HS-5 (cell line): ENCODE data around the gene LZTS3.
"Not testable (repeated sequence)": the region's sequence is repeated elsewhere in the genome, so short reads cannot be mapped to it uniquely, and the experiment has no call there.

ENCODE experiments used
- DNase-seq: peaks from one replicate; pipeline ENCODE4 v3.0.0-alpha.2; 2012; ENCODE audit warnings: low read depth

LZTS3 gene

DNA sequence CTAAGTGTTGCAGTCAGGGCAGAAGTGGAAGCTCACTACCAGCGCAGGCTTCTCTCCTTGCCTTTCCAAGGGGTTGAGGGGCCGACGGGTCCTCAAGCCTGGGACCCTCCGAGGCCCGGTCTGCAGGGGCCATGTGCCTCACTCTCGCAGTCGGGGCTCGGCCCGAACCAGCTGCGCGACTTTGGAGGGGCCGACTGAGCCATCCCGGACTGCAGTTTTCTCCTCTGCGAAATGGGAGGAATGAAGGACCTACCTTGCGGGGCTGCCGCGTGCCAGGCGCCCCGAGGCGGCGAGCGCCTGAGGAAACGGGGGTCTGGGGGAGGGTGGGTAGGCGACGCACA lies 5.6 kb downstream of the LZTS3 start:
- no peak for DNase-seq

DNA sequence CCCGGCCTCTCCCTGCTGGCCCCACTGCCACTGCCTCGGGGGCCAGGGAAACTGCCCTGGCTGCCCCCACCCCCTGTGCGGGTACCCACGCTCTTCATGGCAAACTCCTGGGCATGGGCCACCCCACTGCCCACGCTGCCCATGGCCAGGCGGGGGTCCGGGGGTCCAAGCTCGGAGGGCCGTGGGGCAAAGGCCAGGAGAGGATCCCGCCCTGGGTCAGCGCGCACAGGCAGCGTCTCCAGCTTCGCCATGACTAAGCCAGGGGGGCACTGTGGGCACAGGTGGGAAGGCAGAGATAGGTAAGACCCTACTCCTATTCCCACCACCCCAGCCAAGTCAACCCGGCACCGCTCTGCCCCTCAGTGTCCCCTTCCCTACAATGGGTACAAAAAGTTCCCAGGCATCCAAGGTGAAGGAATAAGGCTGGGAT lies 6.4 kb downstream of the LZTS3 start:
- no peak for DNase-seq

DNA sequence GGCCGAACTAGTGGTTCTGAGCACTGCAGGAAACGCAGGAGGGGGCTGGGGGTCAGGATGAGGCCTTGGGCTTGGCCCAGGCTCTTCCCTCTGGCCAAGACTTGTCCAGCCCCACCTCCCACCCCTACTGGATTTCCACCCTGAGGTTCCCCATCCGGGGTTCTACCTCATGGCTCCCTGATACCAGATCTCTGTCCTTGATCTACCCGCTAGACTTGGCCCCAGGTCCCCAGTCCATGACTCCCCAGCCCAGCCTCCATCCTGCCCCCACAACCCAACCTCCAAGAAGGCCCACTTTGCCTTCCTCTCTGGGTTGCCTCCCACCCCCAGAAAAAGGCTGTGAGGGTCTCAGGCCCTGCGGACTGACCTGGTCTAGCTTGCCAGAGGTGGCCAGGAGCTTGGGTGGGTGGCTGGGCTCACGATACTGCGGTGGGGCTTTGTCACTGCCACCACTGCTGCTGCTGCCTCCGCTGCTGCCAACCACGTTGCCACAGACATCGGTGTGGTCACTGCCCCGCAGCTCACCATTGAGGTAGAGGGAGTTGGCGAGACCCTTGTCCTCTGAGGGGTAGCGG lies 6.9 kb downstream of the LZTS3 start:
- DNase-seq: no peak

DNA sequence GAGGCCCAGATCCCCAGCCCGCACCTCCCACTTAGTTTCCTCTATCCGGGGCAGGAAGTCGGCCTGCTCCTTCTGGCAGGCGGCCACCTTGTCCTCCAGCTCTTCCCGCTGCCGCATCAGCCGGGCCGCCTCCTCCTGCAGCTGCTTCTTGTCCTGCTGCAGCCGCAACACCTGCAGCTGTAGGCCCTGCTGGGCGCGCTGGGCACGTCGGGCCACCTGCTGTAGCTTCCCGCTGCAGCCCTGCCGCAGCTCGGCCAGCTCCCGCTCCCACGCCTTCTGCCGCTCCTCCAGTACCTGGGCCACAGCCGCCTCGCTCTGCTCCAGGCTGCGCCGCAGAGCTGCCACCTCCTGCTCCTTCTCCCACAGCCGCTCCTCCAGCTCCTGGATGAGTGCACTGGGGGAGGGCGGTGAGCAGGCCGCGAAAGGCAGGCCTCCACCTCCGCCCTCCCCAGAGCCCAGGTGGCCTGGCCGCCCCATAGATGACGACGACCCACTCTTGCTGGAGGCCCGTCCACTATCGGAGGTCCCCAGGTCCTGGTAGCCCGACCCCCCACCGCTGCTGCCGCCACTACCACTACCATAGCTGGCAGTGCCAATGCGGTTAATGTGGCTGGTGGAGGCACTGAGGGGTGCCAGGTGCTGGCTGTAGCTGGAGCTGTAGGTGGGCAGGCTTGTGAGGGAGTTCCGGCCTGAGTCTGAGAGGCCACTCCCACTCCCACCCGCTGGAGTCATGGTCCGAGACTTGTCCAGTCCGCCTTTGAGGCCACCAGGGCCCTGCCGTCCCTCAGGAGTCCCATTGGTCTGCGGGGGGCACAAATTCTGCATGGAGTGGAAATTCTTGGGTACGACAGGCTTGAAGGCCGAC lies 7.6 kb downstream of the LZTS3 start:
- no peak for DNase-seq

DNA sequence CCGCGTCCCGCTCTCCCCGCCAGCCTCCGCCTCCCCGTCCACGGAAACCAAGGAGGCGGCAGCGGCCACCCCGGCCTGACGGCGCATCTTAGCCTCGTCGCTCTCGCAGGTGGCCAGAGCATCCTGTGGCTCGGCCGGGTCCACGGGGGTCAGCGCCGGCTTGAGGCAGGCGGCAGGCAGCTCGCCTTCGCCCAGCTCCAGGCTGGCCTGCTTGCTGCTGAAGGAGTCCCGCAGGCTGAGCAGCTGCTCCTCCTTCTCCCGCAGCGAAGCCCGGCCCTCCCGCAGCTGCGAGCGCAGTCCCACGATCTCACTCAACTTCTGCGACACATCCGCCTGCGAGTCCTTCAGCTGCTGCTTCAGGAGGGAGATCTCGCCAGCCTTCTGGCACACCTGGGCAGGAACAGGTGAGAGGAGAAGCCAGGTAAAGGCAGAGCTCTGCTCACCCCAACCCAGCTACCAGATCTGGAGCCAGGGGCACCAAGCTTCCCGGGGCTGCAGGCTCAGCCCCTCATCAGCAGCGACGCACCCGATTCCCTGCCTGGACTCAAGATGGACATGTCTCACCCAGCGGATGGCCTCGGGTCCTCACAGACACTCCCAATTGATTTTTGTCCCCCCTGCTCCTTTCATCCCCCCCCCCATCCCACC lies 8.5 kb downstream of the LZTS3 start:
- DNase-seq: no peak

GRCh38 chr20:3164043-3164762 lies 9.1 kb downstream of the LZTS3 start:
- DNase-seq: no peak

DNA sequence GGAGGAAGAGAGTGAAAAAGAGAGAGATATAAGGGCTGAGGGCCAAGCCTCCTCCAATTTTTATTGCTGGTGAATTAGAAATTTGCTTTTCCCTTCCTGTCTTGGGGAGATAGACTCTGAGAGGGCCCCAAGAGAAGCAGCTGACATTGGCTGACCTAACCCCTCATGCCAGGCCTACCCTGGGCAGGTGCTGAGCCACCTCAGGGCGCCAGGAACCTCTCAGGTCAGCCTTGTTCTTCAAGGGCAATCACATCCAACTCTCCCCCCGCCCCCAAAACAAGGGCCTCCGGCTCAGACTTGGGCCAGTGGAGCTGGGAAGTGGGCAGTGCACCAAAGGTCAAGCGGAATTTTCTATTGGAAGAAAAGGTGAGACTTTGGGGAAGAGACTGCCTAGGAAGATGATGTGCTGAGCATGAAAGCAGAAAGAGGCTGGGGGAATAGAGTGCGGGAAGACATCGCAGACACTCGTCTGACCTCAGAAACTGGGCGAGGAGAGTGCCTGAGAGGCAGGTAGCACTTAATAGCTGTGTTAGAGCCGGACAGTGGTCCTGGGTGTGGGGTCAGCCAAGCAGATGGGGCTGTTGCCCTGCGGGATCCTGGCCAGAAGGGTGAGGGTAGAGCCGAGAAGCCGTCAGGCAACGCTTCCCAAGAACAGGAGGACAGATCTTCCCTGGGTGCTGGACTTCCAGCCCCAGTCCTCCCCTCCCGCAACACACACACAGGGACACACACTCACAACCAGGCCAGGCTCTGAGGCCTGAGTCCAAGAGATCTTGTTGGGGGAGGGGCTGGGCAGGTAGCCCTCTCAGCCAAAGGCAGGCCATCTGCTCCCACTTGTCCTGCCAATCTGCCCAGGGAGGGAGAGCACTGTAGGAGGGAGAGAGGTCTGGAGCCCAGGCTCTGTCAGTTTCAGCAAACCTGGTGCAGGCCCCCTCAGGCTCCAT lies 10.0 kb downstream of the LZTS3 start:
- DNase-seq: no peak

DNA sequence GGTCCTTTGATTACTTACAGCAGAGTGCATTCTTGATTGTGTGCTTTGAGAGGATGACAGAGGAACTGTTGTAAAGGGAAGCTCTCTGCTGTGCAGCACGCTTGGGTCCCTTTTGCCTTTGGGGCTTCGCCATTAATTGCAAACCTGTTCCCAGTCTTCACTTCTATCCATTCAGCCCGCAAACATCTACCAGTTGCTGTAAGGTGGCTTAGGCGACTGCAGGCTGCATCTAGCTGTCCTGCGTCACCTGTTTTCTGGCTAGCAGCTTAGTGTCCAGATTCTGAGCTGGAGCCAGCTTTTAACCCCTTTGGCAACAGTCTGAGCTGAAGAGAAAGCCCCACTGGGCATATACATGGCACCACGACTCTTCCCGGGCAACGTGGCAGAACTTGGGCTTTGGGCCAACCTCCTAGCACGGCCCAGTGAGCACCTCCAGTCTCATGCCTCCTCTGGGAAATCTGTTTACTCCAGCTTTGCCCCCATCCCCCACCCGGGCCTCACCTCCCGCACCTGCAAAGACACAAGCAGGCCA lies 11.2 kb downstream of the LZTS3 start:
- no peak for DNase-seq

GRCh38 chr20:3161316-3162079 lies 11.9 kb downstream of the LZTS3 start:
- DNase-seq: no peak

GRCh38 chr20:3160418-3160817 lies 12.9 kb downstream of the LZTS3 start:
- no peak for DNase-seq

DNA sequence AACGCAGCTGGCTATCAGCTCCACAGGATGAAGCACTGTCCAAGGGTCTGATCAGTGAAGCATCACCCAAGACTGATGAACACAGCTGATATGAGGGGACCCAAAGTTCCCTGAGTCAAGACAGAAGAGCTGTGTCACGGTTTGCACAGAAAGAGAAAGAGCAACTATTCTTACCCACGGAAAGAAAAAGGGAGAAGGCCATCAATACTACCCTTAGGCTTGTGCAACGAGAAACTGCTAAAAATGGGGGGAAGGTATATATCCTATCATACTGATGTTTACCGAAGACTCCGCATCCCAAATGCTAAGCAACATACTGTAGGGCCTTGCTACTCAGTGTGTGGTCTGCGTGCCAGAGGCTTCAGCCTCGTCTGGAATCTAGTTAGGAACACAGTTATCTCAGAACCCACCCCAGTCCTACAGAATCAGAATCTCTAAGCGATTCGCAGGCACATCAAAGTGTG lies 14.3 kb downstream of the LZTS3 start:
- no peak for DNase-seq

DNA sequence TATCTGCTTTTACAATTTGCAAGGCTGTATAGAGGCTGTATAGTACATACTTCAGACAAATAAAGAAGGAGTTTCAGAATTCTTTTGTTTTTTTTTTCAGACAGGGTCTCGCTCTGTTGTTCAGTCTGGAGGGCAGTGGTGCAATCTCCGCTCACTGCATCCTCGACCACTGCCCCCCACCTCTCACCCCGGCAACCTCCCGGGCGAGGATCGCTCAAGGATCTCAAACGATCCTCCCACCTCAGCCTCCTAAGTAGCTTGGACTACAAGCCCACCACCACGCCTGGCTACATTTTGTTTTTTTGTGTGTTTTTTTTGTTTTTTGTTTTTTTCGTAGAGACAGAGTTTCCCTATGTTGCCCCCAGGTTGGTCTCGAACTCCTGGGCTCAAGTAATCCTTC lies 15.5 kb downstream of the LZTS3 start:
- no peak for DNase-seq

GRCh38 chr20:3156811-3157619 lies 16.3 kb downstream of the LZTS3 start:
- DNase-seq: no peak

GRCh38 chr20:3152057-3152644 lies 21.2 kb downstream of the LZTS3 start:
- not testable (repeated sequence) for DNase-seq

DNA sequence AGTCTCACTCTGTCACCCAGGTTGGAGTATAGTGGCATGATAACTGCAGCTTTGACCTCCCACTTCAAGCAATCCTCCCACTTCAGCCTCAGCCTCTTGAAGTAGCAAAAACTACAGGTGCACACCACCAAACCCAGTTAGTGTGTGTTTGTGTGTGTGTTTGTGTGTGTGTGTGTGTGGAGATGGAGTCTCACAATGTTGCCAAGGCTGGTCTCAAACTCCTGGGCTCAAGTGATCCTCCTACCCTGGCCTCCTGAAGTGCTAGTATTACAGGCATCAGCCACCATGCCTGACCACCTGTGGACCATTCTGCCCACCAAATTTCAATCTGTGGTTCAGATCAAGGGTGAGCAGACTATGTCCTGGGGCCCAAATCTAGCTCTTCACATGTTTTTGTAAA lies 22.4 kb downstream of the LZTS3 start:
- no peak for DNase-seq

GRCh38 chr20:3146732-3147341 lies 26.5 kb downstream of the LZTS3 start:
- DNase-seq: no peak

DNA sequence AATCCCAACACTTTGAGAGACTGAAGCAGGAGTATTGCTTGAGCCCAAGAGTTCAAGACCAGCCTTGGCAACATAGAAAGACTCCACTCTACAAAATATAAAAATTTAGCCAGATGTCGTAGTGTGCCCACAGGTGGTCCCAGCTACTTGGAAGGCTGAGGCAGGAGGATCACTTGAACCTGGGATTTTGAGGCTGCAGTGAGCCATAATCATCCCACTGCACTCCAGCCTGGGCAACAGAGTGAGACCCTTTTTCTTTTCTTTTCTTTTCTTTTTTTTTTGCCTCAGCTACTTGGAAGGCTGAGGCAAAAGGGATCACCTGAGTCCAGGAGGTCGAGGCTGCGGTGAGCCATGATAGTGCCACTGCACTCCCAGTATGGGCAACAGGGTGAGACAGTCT lies 31.6 kb downstream of the LZTS3 start:
- no peak for DNase-seq

- DNase-seq: no peak
These were observed 35.9 kb downstream of the LZTS3 start for GRCh38 chr20:3137492-3137891.
